ENCODE data around the gene HSF5. TPM values are rescaled to one million over a fixed set of nuclear protein-coding genes. Genes with fewer than 3 reads are reported as not detected.

Gene HSF5
- total RNA-seq, 2 donors from 2014 or later = 0.09 to 0.22 TPM

DNA sequence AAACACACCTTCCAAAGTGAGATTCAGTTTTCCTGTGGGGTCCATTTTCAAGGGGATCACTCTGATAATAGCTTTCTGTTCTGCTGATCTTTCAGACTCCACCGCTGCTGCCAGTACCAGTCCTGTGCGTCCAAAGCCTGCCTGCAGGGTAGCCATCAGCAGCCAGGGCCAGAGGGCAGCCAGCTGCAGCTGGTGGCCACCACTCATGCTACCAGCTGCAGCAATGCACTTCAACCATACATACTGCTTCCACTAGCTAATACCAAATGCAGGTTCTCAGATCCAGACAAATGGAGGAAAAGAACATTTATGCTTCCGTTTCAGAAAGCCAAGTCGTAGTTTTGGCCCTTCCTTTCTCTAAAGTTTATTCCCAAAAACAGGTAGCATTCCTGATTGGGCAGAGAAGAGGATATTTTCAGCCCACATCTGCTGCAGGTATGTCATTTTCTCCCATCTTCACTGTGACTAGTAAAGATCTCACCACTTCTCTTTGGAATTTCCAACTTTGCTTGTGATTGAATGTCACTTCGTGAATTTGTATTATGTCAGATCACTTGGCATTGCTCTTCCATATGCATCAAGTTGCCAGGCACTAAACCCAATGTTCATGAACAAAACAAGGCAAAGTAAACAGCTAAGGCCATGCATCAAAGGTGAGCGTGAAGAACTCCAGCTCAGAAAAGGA is 72.7 kb downstream of the HSF5 start:
- WGBS, 2 experiments (ENCODE audit: insufficient coverage in 1 of 2, insufficient read length in 1 of 2) = 71 to 79% methylated on average over 3 to 6 of the region's 6 CpGs
- DNase-seq = peak; percentile 80

DNA sequence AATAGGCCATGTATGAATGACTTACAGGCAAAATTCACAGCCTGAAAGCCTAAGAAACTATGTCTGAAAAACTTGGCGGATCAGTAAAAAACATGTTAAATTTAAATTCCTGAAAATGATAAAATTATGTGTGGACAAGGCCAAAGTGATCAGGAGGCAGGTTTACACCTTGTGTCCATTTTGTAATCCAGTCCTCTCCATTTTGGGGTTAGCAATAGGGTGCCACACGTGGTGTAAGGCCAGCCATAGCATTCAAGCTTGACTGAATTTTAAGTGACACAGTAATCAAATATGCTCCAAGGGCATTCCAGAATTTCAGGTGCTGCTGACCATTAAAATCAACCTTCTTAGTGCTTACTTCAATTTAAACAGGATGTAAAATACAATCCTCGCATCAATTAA is 73.6 kb downstream of the HSF5 start:
- Histone ChIP-seq H3K27me3 (ENCODE audit: control insufficient read depth, insufficient read depth, low read length, poor library complexity, severe bottlenecking) (no peaks in the 10 kb centered on the region), H3K9ac (ENCODE audit: extremely low read depth, low read length, poor library complexity, severe bottlenecking) (no peak overlapping the region), H3K4me1 (ENCODE audit: control insufficient read depth, insufficient read depth, low read length) (peaks cover 3% of the 10 kb centered on the region), H3K36me3 (ENCODE audit: control insufficient read depth, insufficient read depth, low read length) (no peaks in the 10 kb centered on the region), H3K9me3 (ENCODE audit: control insufficient read depth, low read length) (no peaks in the 10 kb centered on the region), H3K4me3 (ENCODE audit: low read length) (no peak overlapping the region), H3K27ac (ENCODE audit: low read depth, low read length) (no peak overlapping the region)
- Mint-ChIP-seq H3K27ac (no peak overlapping the region), H3K9me3 (no peaks in the 10 kb centered on the region), H3K36me3 (ENCODE audit: low read depth) (no peaks in the 10 kb centered on the region), H3K4me3 (no peak overlapping the region), H3K4me1 (peaks cover 30% of the 10 kb centered on the region), H3K27me3 (ENCODE audit: insufficient read depth) (no peaks in the 10 kb centered on the region)
- DNase-seq = no peak
- WGBS, 2 experiments (ENCODE audit: insufficient coverage in 1 of 2, insufficient read length in 1 of 2) = 75 to 84% methylated on average over 2 to 3 of the region's 3 CpGs
- TF ChIP-seq, protein P1, sequence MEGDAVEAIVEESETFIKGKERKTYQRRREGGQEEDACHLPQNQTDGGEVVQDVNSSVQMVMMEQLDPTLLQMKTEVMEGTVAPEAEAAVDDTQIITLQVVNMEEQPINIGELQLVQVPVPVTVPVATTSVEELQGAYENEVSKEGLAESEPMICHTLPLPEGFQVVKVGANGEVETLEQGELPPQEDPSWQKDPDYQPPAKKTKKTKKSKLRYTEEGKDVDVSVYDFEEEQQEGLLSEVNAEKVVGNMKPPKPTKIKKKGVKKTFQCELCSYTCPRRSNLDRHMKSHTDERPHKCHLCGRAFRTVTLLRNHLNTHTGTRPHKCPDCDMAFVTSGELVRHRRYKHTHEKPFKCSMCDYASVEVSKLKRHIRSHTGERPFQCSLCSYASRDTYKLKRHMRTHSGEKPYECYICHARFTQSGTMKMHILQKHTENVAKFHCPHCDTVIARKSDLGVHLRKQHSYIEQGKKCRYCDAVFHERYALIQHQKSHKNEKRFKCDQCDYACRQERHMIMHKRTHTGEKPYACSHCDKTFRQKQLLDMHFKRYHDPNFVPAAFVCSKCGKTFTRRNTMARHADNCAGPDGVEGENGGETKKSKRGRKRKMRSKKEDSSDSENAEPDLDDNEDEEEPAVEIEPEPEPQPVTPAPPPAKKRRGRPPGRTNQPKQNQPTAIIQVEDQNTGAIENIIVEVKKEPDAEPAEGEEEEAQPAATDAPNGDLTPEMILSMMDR (conservative IDR thresholded peaks at IDR 0.05) = no peak

More for the DNA sequence above, 72.7 kb downstream of the HSF5 start:
- H3K36me3 ChIP-seq (ENCODE audit: control insufficient read depth, insufficient read depth, low read length) = no peaks in the 10 kb centered on the region
- TF ChIP-seq, protein P1 (conservative IDR thresholded peaks at IDR 0.05) = peak; percentile 45
- peaks cover 3% of the 10 kb centered on the region for H3K4me1 ChIP-seq (ENCODE audit: control insufficient read depth, insufficient read depth, low read length)
- Mint-ChIP-seq H3K27ac (no peak overlapping the region), H3K4me3 (peak overlapping the region; percentile 69), H3K9me3 (no peaks in the 10 kb centered on the region), H3K27me3 (ENCODE audit: insufficient read depth) (peaks cover 1% of the 10 kb centered on the region), H3K4me1 (peaks cover 30% of the 10 kb centered on the region), H3K36me3 (ENCODE audit: low read depth) (no peaks in the 10 kb centered on the region)
- no peak overlapping the region for H3K4me3 ChIP-seq (ENCODE audit: low read length)
- H3K27me3 ChIP-seq (ENCODE audit: control insufficient read depth, insufficient read depth, low read length, poor library complexity, severe bottlenecking) = no peaks in the 10 kb centered on the region
- no peak overlapping the region for H3K9ac ChIP-seq (ENCODE audit: extremely low read depth, low read length, poor library complexity, severe bottlenecking)
- no peaks in the 10 kb centered on the region for H3K9me3 ChIP-seq (ENCODE audit: control insufficient read depth, low read length)
- no peak overlapping the region for H3K27ac ChIP-seq (ENCODE audit: low read depth, low read length)

DNA sequence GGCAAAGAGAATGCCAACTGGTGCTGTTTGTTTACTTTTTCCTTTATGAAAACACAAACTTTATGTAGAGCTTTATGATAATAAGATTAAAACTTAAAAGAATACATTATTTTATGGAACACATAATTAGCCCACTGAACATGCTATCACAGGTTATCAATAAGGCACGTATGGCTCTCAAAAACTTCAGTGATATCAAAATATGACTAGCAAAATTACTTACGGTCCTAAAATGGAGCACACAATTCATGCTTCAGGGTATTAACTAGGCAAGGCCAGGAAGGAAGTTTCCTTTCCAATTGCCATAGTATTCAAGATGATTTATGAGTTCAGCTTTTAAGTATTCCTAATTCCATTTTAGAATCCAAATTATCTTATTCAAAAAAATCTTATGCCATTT is 74.5 kb downstream of the HSF5 start:
- no peaks in the 10 kb centered on the region for H3K9me3 ChIP-seq (ENCODE audit: control insufficient read depth, low read length)
- no peaks in the 10 kb centered on the region for H3K36me3 ChIP-seq (ENCODE audit: control insufficient read depth, insufficient read depth, low read length)
- peaks cover 3% of the 10 kb centered on the region for H3K4me1 ChIP-seq (ENCODE audit: control insufficient read depth, insufficient read depth, low read length)
- no peak overlapping the region for H3K4me3 Mint-ChIP-seq
- H3K36me3 Mint-ChIP-seq (ENCODE audit: low read depth) = no peaks in the 10 kb centered on the region
- DNase-seq = no peak
- no peak overlapping the region for H3K9ac ChIP-seq (ENCODE audit: extremely low read depth, low read length, poor library complexity, severe bottlenecking)
- H3K27ac Mint-ChIP-seq = no peak overlapping the region
- H3K9me3 Mint-ChIP-seq = no peaks in the 10 kb centered on the region
- TF ChIP-seq, protein P1 (conservative IDR thresholded peaks at IDR 0.05) = no peak
- no peak overlapping the region for H3K4me3 ChIP-seq (ENCODE audit: low read length)
- no peak overlapping the region for H3K27ac ChIP-seq (ENCODE audit: low read depth, low read length)
- WGBS, 2 experiments (ENCODE audit: insufficient coverage in 1 of 2, insufficient read length in 1 of 2) = 91 to 96% methylated on average over 2 of the region's 2 CpGs
- H3K4me1 Mint-ChIP-seq = peaks cover 30% of the 10 kb centered on the region
- no peaks in the 10 kb centered on the region for H3K27me3 ChIP-seq (ENCODE audit: control insufficient read depth, insufficient read depth, low read length, poor library complexity, severe bottlenecking)
- H3K27me3 Mint-ChIP-seq (ENCODE audit: insufficient read depth) = no peaks in the 10 kb centered on the region
